Measurements from ENCODE around the gene BMI1. TPM values are rescaled to one million over a fixed set of nuclear protein-coding genes. Genes with fewer than 3 reads are reported as not detected.
A peak's percentile ranks its signal among the peaks of the same experiment; 100 is the strongest.

The BMI1 gene
- total RNA-seq, 1 experiment from 2014 or later: 121 TPM

- Mint-ChIP-seq H3K27ac (ENCODE audit: unreplicated experiment) (peak overlapping the region; percentile 46), H3K27me3 (ENCODE audit: insufficient read depth, unreplicated experiment) (no peaks in the 10 kb centered on the region), H3K36me3 (ENCODE audit: insufficient read depth, unreplicated experiment) (no peaks in the 10 kb centered on the region), H3K4me3 (ENCODE audit: unreplicated experiment) (no peak overlapping the region), H3K4me1 (ENCODE audit: low read depth, unreplicated experiment) (peaks cover 7% of the 10 kb centered on the region), H3K9me3 (ENCODE audit: unreplicated experiment) (no peaks in the 10 kb centered on the region)
- DNase-seq: no peak
- Histone ChIP-seq H3K9me3 (no peaks in the 10 kb centered on the region), H3K4me1 (no peaks in the 10 kb centered on the region), H3K27me3 (replicated peaks; ENCODE audit: control insufficient read depth, insufficient read depth, low read length) (no peaks in the 10 kb centered on the region), H3K4me3 (ENCODE audit: low read depth, low read length) (no peak overlapping the region), H3K36me3 (ENCODE audit: control insufficient read depth, insufficient read depth, low read length) (no peaks in the 10 kb centered on the region)
- ChIA-PET POLR2A (interaction anchor here (0.6 kb wide), 1 partner anchor 24 kb away, joined by 4 read pairs; no protein-coding TSS in a partner anchor), CTCF (interaction anchor here (0.9 kb wide), 1 partner anchor 26 kb away, joined by 3 read pairs; no protein-coding TSS in a partner anchor)
- BruUV-seq (replicated peaks): no TSS peak
- intact Hi-C loops (cut with micrococcal nuclease; ENCODE audit: unreplicated experiment): loop anchor here (2.0 kb wide), 1 partner anchor 25 kb away; no protein-coding TSS in a partner anchor
- no peak for TF ChIP-seq CTCF (IDR thresholded peaks at IDR 0.05; ENCODE audit: insufficient read depth in 1 of 2, low read depth in 1 of 2, low read length in 1 of 2, severe bottlenecking in 1 of 2, unreplicated experiment in 1 of 2)
These were observed 44.9 kb downstream of the BMI1 start for GRCh38 chr10:22365644-22366434.

GRCh38 chr10:22366435-22366703 lies 45.5 kb downstream of the BMI1 start:
- CTCF ChIA-PET: interaction anchor here (0.9 kb wide), 1 partner anchor 26 kb away, joined by 3 read pairs; no protein-coding TSS in a partner anchor
- no peak for TF ChIP-seq CTCF (IDR thresholded peaks at IDR 0.05; ENCODE audit: insufficient read depth in 1 of 2, low read depth in 1 of 2, low read length in 1 of 2, severe bottlenecking in 1 of 2, unreplicated experiment in 1 of 2)
- Mint-ChIP-seq H3K36me3 (ENCODE audit: insufficient read depth, unreplicated experiment) (no peaks in the 10 kb centered on the region), H3K27me3 (ENCODE audit: insufficient read depth, unreplicated experiment) (no peaks in the 10 kb centered on the region), H3K4me1 (ENCODE audit: low read depth, unreplicated experiment) (peaks cover 7% of the 10 kb centered on the region), H3K4me3 (ENCODE audit: unreplicated experiment) (no peak overlapping the region), H3K27ac (ENCODE audit: unreplicated experiment) (peak overlapping the region; percentile 46), H3K9me3 (ENCODE audit: unreplicated experiment) (no peaks in the 10 kb centered on the region)
- POLR2A ChIA-PET: interaction anchor here (0.6 kb wide), 1 partner anchor 24 kb away, joined by 4 read pairs; no protein-coding TSS in a partner anchor
- H3K4me1 ChIP-seq: no peaks in the 10 kb centered on the region
- intact Hi-C loops (cut with micrococcal nuclease; ENCODE audit: unreplicated experiment): loop anchor here (2.0 kb wide), 1 partner anchor 24 kb away; no protein-coding TSS in a partner anchor
- no TSS peak for BruUV-seq (replicated peaks)
- H3K4me3 ChIP-seq (ENCODE audit: low read depth, low read length): no peak overlapping the region
- no peaks in the 10 kb centered on the region for H3K27me3 ChIP-seq (replicated peaks; ENCODE audit: control insufficient read depth, insufficient read depth, low read length)
- DNase-seq: no peak
- no peaks in the 10 kb centered on the region for H3K9me3 ChIP-seq
- no peaks in the 10 kb centered on the region for H3K36me3 ChIP-seq (ENCODE audit: control insufficient read depth, insufficient read depth, low read length)

- no peak for DNase-seq
- Mint-ChIP-seq H3K36me3 (ENCODE audit: insufficient read depth, unreplicated experiment) (no peaks in the 10 kb centered on the region), H3K4me3 (ENCODE audit: unreplicated experiment) (no peak overlapping the region), H3K27ac (ENCODE audit: unreplicated experiment) (no peak overlapping the region), H3K9me3 (ENCODE audit: unreplicated experiment) (no peaks in the 10 kb centered on the region), H3K27me3 (ENCODE audit: insufficient read depth, unreplicated experiment) (no peaks in the 10 kb centered on the region), H3K4me1 (ENCODE audit: low read depth, unreplicated experiment) (peaks cover 7% of the 10 kb centered on the region)
- no peaks in the 10 kb centered on the region for H3K36me3 ChIP-seq (ENCODE audit: control insufficient read depth, insufficient read depth, low read length)
- no peaks in the 10 kb centered on the region for H3K9me3 ChIP-seq
- POLR2A ChIA-PET: interaction anchor here (0.6 kb wide), 1 partner anchor 23 kb away, joined by 4 read pairs; no protein-coding TSS in a partner anchor
- no TSS peak for BruUV-seq (replicated peaks)
- CTCF ChIA-PET: interaction anchor here (0.9 kb wide), 1 partner anchor 27 kb away, joined by 3 read pairs; no protein-coding TSS in a partner anchor
- TF ChIP-seq CTCF (IDR thresholded peaks at IDR 0.05; ENCODE audit: insufficient read depth in 1 of 2, low read depth in 1 of 2, low read length in 1 of 2, severe bottlenecking in 1 of 2, unreplicated experiment in 1 of 2): no peak
- no peak overlapping the region for H3K4me3 ChIP-seq (ENCODE audit: low read depth, low read length)
- intact Hi-C loops (cut with micrococcal nuclease; ENCODE audit: unreplicated experiment): loop anchor here (2.0 kb wide), 1 partner anchor 24 kb away; no protein-coding TSS in a partner anchor
- no peaks in the 10 kb centered on the region for H3K27me3 ChIP-seq (replicated peaks; ENCODE audit: control insufficient read depth, insufficient read depth, low read length)
- H3K4me1 ChIP-seq: no peaks in the 10 kb centered on the region
These were observed 45.9 kb downstream of the BMI1 start for GRCh38 chr10:22366771-22367170.

Measured in Caco-2 (cell line).